GM20000 (cell line): ENCODE measurements around the gene PAM.
"Not testable (repeated sequence)": the region's sequence is repeated elsewhere in the genome, so short reads cannot be mapped to it uniquely, and the experiment has no call there.

Experiments
- DNase-seq: peaks from one replicate; pipeline ENCODE4 v3.0.0; 2012; ENCODE audit warnings: low spot score
- TF ChIP-seq, protein P1 (sequence below): IDR thresholded peaks from 2 replicates; pipeline ENCODE4 v1.5.1; 2012; ENCODE audit warnings: mild to moderate bottlenecking, control low read depth; ENCODE audit errors: extremely low read depth, missing control alignments

Gene PAM

GRCh38 chr5:102901424-102902134, 146.5 kb downstream of the PAM start:
- DNase-seq: no peak
- TF ChIP-seq, protein P1, sequence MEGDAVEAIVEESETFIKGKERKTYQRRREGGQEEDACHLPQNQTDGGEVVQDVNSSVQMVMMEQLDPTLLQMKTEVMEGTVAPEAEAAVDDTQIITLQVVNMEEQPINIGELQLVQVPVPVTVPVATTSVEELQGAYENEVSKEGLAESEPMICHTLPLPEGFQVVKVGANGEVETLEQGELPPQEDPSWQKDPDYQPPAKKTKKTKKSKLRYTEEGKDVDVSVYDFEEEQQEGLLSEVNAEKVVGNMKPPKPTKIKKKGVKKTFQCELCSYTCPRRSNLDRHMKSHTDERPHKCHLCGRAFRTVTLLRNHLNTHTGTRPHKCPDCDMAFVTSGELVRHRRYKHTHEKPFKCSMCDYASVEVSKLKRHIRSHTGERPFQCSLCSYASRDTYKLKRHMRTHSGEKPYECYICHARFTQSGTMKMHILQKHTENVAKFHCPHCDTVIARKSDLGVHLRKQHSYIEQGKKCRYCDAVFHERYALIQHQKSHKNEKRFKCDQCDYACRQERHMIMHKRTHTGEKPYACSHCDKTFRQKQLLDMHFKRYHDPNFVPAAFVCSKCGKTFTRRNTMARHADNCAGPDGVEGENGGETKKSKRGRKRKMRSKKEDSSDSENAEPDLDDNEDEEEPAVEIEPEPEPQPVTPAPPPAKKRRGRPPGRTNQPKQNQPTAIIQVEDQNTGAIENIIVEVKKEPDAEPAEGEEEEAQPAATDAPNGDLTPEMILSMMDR: no peak

GRCh38 chr5:102902135-102902448, 147.0 kb downstream of the PAM start:
- no peak for DNase-seq
- TF ChIP-seq, protein P1: no peak

GRCh38 chr5:102902647-102903046, 147.5 kb downstream of the PAM start:
- DNase-seq: no peak
- TF ChIP-seq, protein P1: no peak

DNA sequence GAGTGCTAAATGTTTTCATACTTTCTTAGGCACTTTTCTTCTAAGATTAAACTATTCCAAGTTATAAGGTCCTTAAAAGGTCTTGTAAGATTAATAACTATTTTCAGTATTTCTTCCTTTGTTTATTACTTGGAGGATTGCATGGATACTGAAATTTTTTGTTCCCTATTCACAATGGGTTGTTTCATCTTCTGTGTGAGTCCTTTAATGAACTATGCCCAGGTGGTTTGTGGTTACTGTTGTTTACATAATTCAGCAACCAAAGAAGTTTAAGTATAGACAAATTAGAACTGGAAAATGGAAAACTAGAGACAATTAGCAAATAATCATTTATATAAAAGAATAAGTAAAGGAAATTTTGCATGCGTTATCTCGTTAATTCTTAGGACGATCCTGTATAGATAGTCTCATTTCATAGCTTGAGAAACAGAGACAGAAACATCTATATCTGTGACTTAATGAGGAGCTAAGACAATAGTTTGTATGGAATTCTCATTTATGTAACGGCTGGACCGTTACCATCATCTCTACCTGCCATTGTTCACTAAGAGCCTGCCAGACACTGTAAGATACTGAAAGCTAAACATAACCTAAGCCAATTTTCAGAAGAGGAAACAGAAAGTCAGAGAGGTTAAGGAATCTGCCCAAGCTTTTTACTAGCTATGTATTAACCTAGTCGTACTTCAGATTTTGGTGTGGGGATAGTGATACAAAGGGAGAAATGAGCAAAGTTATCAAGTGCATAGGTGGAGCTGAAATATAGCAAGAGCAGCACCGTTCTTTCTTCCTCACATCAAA, 148.2 kb downstream of the PAM start:
- no peak for DNase-seq
- TF ChIP-seq, protein P1: no peak

- TF ChIP-seq, protein P1: no peak
- DNase-seq: no peak
Observed at GRCh38 chr5:102905056-102905455, 150.0 kb downstream of the PAM start.

GRCh38 chr5:102907099-102907498, 152.0 kb downstream of the PAM start:
- DNase-seq: not testable (repeated sequence)

DNA sequence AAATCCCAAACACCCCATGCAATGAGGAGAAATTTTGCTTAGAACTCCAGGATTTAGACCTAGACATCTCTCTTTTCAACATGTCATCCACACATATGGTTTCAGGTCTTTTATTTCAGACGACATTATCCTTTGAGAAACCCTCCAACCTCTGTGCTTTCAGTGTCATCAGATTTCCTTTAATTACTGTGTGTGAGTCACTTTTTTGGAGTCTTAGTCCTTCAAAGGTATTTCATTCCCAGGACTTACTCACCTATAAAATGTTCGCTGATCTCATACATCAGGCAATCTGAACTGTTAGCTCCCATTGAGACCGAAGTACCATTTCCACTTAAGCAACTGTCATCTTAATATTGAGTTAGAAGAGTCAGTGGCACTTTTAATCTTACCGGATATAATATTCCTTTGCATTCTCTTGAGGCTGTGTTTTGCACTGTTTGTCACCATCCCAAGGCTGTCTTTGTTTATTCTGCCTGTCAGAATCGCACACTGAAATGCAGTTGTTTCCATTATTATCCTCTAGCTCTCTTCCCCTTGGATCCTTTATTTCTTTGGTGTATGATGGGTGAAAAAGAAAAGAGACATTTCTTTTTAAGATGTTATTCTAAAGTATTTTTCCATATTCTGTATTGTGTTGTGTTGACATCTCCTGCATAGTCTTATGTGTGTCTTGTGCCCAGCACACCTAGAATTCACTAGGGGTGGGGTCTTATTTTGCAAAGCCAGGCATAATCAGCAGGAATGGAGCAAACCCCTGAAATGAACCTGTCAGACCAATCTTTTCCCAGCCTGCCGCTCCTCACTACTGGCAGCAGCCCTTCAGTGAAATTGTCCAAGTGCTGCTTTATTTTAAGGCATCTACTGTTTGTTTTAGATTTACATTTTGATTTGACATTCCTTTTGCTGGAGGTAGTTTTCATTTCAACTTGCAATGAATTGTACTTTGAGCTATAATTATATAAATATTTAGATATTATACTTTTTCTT, 155.4 kb downstream of the PAM start:
- TF ChIP-seq, protein P1: no peak

More for the DNA sequence above, 155.4 kb downstream of the PAM start:
- DNase-seq: no peak
